ENCODE data around the gene TGM6.

- TF ChIP-seq EP300 (IDR thresholded peaks at IDR 0.05; ENCODE audit: borderline replicate concordance) (no peak), TAF1 (IDR thresholded peaks at IDR 0.05; ENCODE audit: low read depth) (no peak)
These were observed 13.8 kb downstream of the TGM6 start for GRCh38 chr20:2394411-2395055.
